Naive B cell (primary cell): ENCODE data around the gene ACAP3. TPM values are rescaled to one million over a fixed set of nuclear protein-coding genes. Genes with fewer than 3 reads are reported as not detected.

ENCODE experiments used
- ATAC-seq, 2 donors: fragments of 150-1000 bp; cut with Tn5 transposase; 2 replicates each; pipeline ENCODE4 v1.10.0; 2021; ENCODE audit warnings: low read depth in 2 of 2, mild to moderate bottlenecking in 2 of 2, moderate library complexity in 2 of 2
- DNase-seq: peaks from one replicate; pipeline ENCODE4 v3.0.0; 2022
- H3K27ac Mint-ChIP-seq, 6 donors: one replicate each; pipeline ENCODE4 v1.8.0; 2020 to 2022; ENCODE audit warnings: mild to moderate bottlenecking in 6 of 6, mixed read lengths in 6 of 6, moderate library complexity in 5 of 6, inconsistent platforms in 2 of 6
- H3K27me3 Mint-ChIP-seq, 3 donors: one replicate each; pipeline ENCODE4 v1.8.0; 2021 to 2022; ENCODE audit warnings: mixed read lengths in 3 of 3, mild to moderate bottlenecking in 1 of 3
- H3K36me3 Mint-ChIP-seq, 2 donors: one replicate each; pipeline ENCODE4 v1.8.0; 2020 to 2022; ENCODE audit warnings: mixed read lengths in 2 of 2, inconsistent platforms in 1 of 2, mild to moderate bottlenecking in 1 of 2
- H3K4me1 Mint-ChIP-seq, 3 donors: one replicate each; pipeline ENCODE4 v1.8.0; 2020 to 2022; ENCODE audit warnings: mixed read lengths in 3 of 3, inconsistent platforms in 1 of 3, mild to moderate bottlenecking in 1 of 3, moderate library complexity in 1 of 3
- H3K4me3 Mint-ChIP-seq, 8 donors: one replicate each; pipeline ENCODE4 v1.8.0; 2020 to 2022; ENCODE audit warnings: mild to moderate bottlenecking in 8 of 8, mixed read lengths in 8 of 8, moderate library complexity in 8 of 8, inconsistent platforms in 2 of 8
- H3K9me3 Mint-ChIP-seq, 7 donors: one replicate each; pipeline ENCODE4 v1.8.0; 2020 to 2022; ENCODE audit warnings: mixed read lengths in 7 of 7, mild to moderate bottlenecking in 5 of 7, inconsistent platforms in 2 of 7, moderate library complexity in 1 of 7
- polyA plus RNA-seq, 6 donors: library from polyadenylated mRNA; unstranded; fragments of 300-500 nt; fragmentation: Illumina TruSeq; gene quantifications; one replicate each; pipeline ENCODE4 v1.2.3, GENCODE V29; 2021; ENCODE audit warnings: low read depth in 6 of 6

Gene ACAP3
- polyA plus RNA-seq, 6 donors from 2014 or later, result 1.9 to 7.2 (median 3.1) TPM

DNA sequence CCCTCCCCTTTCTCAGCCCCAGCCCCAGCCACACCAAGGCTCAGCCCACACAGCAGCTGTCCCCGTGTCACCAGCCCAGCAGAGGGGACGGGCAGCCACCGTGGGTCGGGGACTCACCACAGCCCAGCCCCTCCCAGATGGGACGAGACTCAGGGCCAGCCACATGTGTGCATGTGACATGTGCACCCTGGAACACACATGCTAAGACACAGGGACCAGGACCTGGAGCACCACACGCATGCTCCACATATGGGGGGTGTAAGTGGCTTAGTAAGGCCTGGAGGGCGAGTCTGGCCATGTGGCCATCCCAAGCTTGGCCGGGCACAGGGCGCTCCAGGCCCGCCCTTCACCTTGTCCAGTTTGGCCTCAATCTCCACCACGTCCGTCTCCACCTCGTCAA is 4.0 kb downstream of the ACAP3 start:
- ATAC-seq (no peak), DNase-seq (no peak)
- Mint-ChIP-seq H3K9me3 (no peaks in the 10 kb centered on the region), H3K27me3 (no peaks in the 10 kb centered on the region), H3K27ac (no peak overlapping the region), H3K4me3 (peak overlapping the region in 1 of 8 donors; percentile 37), H3K36me3 (no peaks in the 10 kb centered on the region), H3K4me1 (peaks cover 19 to 30% (median 20%) of the 10 kb centered on the region in 3 donors)

DNA sequence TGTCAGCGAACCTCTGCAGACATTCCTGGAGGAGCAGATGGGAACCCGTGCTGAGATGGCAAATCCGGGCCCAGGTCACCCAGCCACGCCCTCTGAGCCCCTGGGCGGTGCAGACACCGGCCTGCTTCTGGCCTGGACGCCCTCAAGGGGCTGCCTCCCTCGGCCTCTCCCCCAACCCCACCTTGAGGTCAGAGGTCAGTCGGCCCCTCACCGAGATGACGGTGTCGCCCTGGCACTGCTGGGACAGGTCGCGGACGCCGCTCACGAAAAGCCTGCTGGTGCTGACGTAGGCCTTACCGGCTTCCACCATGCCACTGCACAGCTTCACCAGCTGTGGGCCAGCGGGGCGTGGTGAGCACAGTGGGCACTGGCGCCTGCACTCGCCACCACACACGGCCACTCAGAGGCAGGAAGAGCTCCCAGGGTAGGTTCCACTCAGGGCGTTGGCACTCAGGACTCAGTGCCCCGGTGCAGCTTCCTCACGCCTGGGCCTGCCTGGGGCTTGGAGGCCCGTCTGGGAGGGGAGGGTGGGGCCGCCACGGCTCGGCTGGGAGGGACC is 4.7 kb downstream of the ACAP3 start:
- Mint-ChIP-seq H3K27ac (no peak overlapping the region), H3K36me3 (no peaks in the 10 kb centered on the region), H3K27me3 (no peaks in the 10 kb centered on the region), H3K4me1 (peaks cover 19 to 30% (median 20%) of the 10 kb centered on the region in 3 donors), H3K9me3 (no peaks in the 10 kb centered on the region), H3K4me3 (no peak overlapping the region)
- no peak for ATAC-seq
- DNase-seq, result no peak

- peaks cover 17 to 27% (median 18%) of the 10 kb centered on the region in 3 donors for H3K4me1 Mint-ChIP-seq
- ATAC-seq, result no peak
Measured at GRCh38 chr1:1302006-1302430, 5.7 kb downstream of the ACAP3 start.

DNA sequence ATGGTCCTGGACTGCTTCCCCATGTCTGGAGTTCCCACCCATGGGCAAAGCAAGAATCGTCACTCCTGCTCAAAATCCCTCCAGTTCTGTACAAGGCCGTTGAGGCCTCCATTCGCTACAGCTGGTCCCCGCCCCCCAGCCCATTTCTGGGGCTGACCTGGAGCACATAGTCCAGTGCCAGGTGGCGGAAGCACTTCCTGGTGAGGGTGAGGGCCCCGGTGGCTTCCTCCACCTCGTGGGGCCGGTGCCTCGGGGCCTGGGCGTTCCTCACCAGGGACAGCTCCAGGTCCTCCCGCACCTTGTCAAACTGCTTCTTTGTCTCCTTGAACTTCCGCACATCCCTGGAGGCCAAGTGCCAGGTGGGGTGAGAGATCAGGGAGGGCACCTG is 7.4 kb downstream of the ACAP3 start:
- Mint-ChIP-seq H3K27ac (no peak overlapping the region), H3K9me3 (no peaks in the 10 kb centered on the region), H3K4me3 (no peak overlapping the region), H3K4me1 (peaks cover 3 to 11% (median 5%) of the 10 kb centered on the region in 3 donors), H3K27me3 (no peaks in the 10 kb centered on the region), H3K36me3 (no peaks in the 10 kb centered on the region)
- ATAC-seq, result no peak
- DNase-seq, result no peak

More at GRCh38 chr1:1302006-1302430, 5.7 kb downstream of the ACAP3 start:
- H3K27me3 Mint-ChIP-seq, result no peaks in the 10 kb centered on the region
- H3K4me3 Mint-ChIP-seq, result no peak overlapping the region
- H3K36me3 Mint-ChIP-seq, result no peaks in the 10 kb centered on the region
- no peaks in the 10 kb centered on the region for H3K9me3 Mint-ChIP-seq
- H3K27ac Mint-ChIP-seq, result no peak overlapping the region
- no peak for DNase-seq

DNA sequence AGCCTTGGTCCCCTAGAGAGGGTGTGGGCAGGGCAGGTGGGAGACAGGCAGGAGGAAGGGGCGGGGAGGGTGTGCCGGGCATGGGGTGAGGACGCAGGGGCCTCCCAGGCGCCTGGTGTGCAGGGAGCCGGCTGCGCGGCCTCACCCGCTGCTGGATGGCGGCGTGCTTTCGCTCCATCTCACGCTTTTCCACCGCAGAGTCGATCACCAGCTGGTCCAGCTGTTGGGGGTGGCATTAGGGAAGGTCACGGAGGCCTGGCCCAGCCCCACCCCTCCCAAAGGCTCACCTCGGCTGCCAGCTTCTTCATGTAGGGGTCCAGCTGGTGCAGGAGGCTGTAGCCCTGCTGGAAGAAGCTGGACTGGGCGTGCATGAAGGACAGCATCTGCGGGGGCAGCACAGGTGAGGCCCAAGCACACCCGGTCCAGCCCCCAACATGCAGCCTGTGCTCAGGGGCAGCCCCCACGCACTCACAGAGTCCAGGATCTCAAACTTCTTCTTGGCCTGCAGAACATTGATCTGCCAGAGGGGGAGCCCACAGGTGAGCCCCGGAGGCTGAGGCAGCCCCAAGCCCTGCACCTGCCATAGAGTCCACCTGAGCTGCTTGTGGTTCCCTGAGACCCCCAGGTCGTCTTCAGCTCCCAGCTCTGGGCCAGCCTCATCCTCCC is 7.9 kb downstream of the ACAP3 start:
- peak overlapping the region in 1 of 6 donors; percentile 18 for H3K27ac Mint-ChIP-seq
- H3K9me3 Mint-ChIP-seq, result no peaks in the 10 kb centered on the region
- peaks cover 0 to 5% (median 3%) of the 10 kb centered on the region in 3 donors for H3K4me1 Mint-ChIP-seq
- peak; percentile 27 for DNase-seq
- no peaks in the 10 kb centered on the region for H3K27me3 Mint-ChIP-seq
- no peaks in the 10 kb centered on the region for H3K36me3 Mint-ChIP-seq
- no peak overlapping the region for H3K4me3 Mint-ChIP-seq
- peak; percentile 75 to 76 for ATAC-seq

DNA sequence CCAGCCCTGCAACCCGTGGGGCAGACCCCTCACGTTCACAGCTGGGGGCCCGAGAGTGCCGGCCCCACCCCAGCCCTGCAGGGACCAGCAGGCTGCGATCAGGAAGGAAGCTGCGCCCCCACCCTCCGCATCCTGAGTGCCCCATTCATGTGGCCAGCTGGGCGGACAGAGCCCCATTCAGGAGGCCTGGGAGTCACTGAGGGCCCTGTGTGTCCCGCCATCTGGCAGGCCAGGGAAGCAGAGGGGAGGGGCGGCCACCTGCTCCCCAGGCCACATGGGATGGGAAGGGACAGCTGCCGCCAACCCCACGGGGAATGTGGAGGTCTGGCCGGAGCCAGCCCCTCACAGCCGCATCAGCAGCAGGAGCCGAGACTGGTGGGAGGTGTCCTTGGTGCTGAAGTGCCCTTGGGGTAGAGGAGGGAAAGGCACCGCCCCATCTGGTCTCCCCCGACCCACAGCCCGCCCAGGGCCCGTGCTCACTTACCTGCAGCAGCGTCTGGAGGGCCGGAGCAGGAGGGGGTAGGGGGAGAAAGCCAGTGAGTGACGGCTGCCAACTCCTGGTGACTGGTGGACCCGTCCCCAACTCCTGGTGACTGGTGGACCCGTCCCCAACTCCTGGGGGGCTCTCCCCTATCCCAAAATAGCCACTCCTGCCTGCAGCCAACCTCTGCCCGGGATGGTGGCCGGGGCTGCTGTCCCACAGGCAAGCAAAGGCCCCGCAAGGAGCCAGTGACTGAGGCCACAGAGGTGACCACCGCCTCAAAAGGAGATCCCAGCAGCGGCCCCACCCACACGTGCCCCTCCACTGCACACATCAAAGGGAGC is 8.7 kb downstream of the ACAP3 start:
- ATAC-seq, result no peak
- no peaks in the 10 kb centered on the region for H3K27me3 Mint-ChIP-seq
- no peak overlapping the region for H3K4me3 Mint-ChIP-seq
- peak overlapping the region in 1 of 6 donors; percentile 18 for H3K27ac Mint-ChIP-seq
- H3K4me1 Mint-ChIP-seq, result no peaks in the 10 kb centered on the region
- no peak for DNase-seq
- H3K36me3 Mint-ChIP-seq, result no peaks in the 10 kb centered on the region
- no peaks in the 10 kb centered on the region for H3K9me3 Mint-ChIP-seq

DNA sequence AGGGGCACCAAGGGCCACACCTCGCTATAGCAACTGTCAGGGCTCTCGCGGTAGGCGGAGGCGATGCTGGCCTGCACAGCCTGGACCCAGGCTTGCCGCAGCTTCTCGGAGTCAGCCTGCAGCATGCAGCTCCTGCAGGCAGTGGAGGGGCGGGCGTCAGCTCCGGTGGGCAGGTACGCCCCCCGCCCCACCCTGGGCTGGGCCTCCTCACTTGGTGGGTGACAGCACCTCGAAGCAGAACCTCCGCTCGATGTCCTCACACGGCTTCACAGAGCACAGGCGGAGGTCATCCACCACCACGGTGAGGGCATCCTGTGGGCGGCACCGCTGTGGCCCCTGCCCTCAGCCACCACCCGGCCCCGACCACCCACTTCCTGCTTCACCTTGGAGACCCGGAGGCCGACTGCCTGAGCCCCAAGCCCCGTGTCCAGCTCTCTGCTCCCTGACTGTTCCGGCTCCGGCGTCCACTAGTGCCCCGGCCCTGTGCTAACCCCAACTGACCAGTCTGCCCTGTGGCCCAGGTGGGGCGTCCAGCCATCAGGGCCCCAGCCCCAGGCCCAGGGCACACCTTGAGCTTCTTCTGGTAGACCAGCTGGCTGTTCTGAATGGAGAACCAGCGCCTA is 9.8 kb downstream of the ACAP3 start:
- Mint-ChIP-seq H3K4me1 (no peaks in the 10 kb centered on the region), H3K36me3 (no peaks in the 10 kb centered on the region), H3K27ac (no peak overlapping the region), H3K9me3 (no peaks in the 10 kb centered on the region), H3K27me3 (no peaks in the 10 kb centered on the region), H3K4me3 (no peak overlapping the region)
- no peak for DNase-seq
- no peak for ATAC-seq

DNA sequence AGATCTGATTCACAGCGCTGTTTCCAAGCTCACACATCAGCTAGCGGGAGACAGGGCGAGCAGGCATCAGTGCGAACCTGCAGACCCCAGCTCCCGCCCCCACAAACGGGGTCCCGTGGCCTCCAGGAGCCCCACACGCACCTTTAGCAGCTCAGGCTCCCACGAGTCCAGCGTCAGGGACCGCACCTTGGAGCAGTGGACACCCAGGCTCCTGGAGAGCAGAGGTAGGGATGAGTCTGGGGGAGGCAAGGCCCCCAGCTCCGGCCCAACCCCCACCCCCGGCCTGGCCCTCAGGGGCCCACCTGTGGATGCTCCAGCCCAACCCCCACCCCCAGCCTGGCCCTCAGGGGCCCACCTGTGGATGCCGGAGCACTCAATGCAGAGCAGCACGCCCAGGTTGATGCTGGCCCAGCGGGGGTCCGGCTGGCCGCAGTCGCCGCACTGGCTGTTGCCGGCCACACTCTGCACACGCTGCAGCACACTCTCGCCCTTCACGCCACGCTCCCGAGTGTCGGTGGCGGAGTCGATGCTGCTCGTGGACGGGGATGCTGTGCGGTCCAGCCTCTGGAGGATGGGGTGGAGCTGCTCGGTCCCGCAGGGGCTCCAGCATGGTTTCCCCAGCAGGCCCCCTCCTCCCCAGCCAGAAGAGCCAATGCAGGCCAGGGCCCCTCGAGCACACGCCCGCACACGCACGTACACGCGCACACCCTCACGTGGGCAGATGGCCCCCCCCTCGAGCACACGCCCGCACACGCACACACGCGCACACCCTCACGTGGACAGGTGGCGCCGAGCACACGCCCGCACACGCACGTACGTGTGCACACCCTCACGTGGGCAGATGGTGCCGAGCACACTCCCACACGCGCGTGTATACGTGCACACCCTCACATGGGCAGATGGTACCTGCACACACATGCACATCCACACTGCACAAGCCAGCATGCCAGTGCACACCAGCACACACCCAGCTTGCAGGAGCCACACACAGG is 11.4 kb downstream of the ACAP3 start:
- DNase-seq (no peak), ATAC-seq (no peak)
- Mint-ChIP-seq H3K36me3 (no peaks in the 10 kb centered on the region), H3K27ac (no peak overlapping the region), H3K4me3 (no peak overlapping the region), H3K27me3 (no peaks in the 10 kb centered on the region), H3K9me3 (no peaks in the 10 kb centered on the region), H3K4me1 (peaks cover 4 to 6% (median 5%) of the 10 kb centered on the region in 3 donors)

DNA sequence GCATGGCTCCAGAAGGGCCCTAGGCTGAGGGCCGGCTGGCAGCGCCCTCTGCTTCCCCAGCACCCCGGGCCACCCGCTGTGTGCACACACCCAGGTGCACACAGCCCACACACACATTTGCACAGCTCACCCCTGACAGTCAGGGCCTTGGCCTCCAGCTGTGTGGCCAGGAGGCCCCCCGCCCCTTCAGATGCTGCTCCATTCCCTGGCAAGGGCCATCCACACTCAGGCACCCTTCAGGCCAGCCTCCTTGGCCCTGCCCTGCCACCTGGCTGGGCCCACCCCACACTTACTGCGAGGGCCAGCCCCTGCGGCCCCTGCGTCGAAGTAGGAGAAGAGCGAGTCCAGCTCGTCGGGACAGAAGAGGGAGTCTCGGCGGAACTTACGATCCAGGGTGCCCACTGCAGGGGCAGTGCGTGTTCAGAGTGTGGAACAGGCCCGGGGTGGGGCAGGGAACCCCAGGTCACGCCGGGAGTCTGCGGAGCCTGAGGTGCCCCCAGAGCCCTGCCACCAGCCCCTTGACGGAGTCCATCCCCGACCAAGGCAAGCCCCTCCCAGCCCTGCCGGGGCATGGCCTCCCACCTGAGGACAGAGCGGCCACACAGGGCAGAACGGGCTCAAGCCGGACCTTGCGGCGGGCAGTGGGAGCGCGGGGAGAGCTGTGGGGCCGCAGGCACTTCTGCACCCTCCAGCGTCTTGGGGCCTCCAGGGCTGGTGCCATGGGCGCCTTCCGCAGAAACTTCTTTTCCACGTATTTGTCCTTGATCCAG is 12.4 kb downstream of the ACAP3 start:
- Mint-ChIP-seq H3K4me1 (peaks cover 4 to 8% (median 6%) of the 10 kb centered on the region in 3 donors), H3K36me3 (no peaks in the 10 kb centered on the region), H3K4me3 (no peak overlapping the region), H3K27ac (no peak overlapping the region), H3K9me3 (no peaks in the 10 kb centered on the region), H3K27me3 (no peaks in the 10 kb centered on the region)
- ATAC-seq (no peak), DNase-seq (no peak)

GRCh38 chr1:1294250-1294890 is 13.4 kb downstream of the ACAP3 start:
- Mint-ChIP-seq H3K27ac (no peak overlapping the region), H3K4me3 (no peak overlapping the region), H3K9me3 (no peaks in the 10 kb centered on the region), H3K36me3 (no peaks in the 10 kb centered on the region), H3K27me3 (no peaks in the 10 kb centered on the region), H3K4me1 (peaks cover 6 to 12% (median 11%) of the 10 kb centered on the region in 3 donors)
- ATAC-seq, result no peak
- no peak for DNase-seq

GRCh38 chr1:1293263-1294249 is 14.2 kb downstream of the ACAP3 start:
- no peak for ATAC-seq
- DNase-seq, result no peak
- no peaks in the 10 kb centered on the region for H3K27me3 Mint-ChIP-seq
- H3K4me1 Mint-ChIP-seq, result peaks cover 6 to 12% (median 11%) of the 10 kb centered on the region in 3 donors
- H3K27ac Mint-ChIP-seq, result no peak overlapping the region
- no peak overlapping the region for H3K4me3 Mint-ChIP-seq
- no peaks in the 10 kb centered on the region for H3K9me3 Mint-ChIP-seq
- H3K36me3 Mint-ChIP-seq, result no peaks in the 10 kb centered on the region
